Activated T-cell treated with anti-CD3 and anti-CD28 coated beads for 24 hours (primary cell): ENCODE data around the gene SLC10A1.
"Not testable (repeated sequence)": the region's sequence is repeated elsewhere in the genome, so short reads cannot be mapped to it uniquely, and the experiment has no call there.

ENCODE experiments used
- DNase-seq: peaks from one replicate; pipeline ENCODE4 v3.0.0-alpha.2; 2020; ENCODE audit warnings: low read depth

SLC10A1 gene

DNA sequence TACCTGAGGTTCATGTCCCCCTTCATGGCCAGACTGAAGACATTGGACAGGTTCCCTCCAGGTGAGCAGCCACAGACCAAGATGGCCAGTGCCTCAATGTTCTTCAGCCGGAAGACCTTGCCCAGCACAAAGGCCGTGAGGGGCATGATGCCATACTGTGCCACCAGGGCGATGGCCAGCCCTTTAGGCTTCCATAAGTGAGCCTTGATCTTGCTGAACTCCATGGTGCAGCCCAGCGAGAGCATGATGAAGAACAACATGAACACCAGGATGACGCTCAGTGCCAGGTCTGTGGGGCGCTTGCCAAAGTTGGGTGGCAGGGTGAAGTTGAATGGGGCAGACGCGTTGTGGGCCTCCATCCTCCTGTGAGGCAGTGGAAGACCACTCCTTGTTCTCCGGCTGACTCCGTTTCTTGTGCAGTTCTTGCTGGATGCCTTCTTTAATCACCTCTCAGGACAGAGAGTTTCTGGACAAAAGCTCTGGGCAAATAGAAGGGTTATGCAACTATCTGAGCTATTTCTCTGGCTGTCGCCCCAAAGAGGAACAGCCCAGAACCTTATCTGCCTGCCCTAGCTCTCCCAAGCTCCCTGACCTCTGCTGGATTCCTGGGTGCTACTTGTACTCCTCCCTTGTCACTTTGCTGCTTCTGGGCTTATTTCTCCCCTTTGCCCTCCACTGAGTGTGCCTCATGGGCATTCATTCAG is at the start of gene SLC10A1:
Gene SLC10A1 (minus strand): TSS at position 445 of the 704 bp plus-strand sequence. CDS start 86 bp downstream, at position 359.
- no peak for DNase-seq

GRCh38 chr14:69845787-69846186 is 48.7 kb upstream of the SLC10A1 start:
- DNase-seq: no peak

GRCh38 chr14:69845050-69845581 is 48.1 kb upstream of the SLC10A1 start:
- DNase-seq: no peak

DNA sequence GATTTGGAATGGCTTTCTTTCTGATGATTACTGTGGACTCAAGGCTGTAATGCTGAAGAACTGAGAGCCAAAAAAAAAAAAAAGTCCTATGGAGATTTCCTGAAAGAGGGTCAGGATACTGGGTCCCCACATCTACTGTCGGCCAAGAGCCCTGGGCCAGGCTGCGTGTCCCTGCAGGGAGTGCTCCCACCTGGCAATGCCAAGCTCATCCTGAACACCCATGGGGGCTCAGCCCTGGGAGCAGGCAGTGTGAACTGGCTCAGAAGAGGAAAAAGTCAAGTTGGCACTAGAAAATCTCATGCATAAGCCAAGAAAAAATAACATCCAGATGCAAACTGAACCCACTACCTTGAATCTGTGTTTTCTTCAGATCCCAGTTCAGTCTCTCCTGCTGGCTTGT is 47.1 kb upstream of the SLC10A1 start:
- DNase-seq: no peak

DNA sequence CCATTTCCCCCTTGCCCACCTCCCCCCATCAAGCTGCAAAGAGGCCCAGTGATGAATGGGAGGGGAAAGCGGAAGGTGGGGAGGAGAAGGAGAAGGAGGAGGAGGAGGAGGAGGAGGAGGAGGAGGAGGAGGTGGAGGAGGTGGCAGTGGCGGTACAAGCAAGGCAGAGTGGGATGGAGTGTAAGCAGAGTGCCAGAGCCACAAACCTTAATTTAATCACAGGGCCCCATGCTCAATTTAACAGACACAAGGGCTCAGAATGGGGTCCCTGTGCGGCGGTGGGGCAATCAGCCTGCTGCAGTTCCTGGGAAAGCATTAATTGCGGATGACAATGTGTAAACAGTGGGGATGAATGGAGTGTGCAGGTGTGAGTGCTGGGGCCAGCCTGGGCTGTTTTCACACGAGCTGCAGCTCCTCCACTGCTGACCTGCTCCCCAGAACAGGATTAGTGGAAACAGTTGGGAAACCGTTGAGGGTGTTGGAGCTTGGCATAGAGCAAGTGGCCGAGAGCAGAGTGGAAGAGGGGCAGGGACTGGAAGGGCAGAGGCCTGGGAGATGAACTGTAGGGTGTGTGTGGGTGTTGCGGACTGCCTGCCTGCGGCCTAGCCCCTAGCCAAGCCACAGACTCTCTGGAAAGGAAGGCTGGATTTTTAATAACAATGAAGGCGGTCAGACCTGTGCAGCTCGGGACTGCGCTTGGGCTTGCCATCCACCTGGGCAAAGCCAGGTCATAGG is 45.8 kb upstream of the SLC10A1 start:
- no peak for DNase-seq

DNA sequence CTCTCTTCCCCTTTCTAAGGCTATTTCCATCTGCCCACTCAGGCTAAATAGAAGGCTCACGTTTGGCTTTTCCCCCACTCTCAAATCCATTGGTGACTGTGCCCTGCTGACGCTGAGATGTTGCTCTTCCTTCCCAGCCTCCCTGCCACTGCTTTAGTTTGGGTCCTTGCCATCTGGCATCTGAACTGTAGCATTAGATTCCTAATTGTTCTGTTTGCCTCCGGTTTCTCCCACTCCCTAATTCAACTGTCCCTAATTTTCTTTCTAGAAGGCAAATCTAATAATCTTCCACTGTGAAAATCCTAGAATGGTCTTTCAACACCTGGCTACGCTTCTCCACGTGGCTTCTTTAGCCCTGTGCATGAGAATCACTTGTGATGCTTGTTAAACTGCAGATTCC is 44.6 kb upstream of the SLC10A1 start:
- DNase-seq: no peak

DNA sequence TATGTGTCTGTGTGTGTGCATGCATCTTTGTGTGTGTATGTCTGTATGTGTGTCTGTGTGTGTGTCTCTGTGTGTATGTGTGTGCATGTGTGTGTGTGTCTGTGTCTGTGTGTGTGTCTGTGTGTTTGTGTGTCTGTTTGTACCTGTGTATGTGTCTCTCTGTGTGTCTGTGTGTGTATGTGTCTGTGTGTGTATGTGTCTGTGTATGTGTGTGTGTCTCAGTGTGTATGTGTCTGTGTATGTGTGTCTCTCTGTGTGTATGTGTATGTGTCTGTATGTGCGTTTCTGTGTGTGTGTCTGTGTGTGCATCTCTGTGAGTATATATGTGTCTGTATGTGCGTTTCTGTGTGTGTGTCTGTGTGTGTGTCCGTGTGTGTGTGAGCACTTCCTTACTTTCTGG is 42.6 kb upstream of the SLC10A1 start:
- DNase-seq: no peak

DNA sequence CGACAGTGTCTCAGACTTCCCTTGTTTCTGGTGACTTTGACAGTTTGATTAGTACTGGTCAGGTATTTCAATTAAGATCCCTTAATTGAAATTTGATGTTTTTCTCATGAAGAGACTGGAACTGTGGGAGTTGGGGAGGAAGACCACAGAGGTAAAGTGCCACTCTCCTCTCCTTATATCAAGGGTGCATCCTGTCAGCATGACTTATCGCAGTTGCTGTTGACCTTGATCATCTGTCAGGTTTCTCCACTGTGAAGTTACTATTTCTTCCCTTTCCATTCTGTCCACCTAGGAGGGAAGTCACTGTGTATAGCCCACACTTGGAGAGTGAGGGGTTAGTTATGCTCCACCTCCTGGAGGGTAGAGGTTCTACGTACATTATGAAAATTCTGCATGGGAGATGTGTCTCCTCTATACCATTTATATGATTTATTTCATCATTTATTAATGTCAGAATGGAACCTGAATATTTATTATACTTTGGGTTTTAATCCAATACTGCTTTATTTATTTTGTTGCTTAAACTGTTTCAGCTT is 41.9 kb upstream of the SLC10A1 start:
- no peak for DNase-seq

GRCh38 chr14:69828879-69829278 is 31.8 kb upstream of the SLC10A1 start:
- DNase-seq: no peak

DNA sequence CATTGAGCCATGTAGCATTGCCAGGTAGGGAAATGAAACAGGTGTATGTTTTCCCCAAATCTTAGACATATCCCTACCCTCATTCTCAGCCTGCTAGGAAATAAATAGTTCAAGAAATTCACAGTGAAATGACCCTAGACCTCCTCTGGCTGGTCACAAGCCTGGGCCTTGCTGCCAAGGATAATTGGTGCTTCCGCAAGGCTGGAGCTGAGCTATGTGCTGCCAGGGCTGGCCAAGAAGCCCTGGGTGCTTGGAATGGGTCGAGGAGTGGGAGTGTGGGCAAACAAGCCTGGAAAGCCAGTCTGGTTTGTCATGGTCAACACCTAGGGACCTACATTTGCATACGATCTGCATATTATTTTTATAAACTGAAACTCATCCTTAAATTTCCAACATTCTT is 31.3 kb upstream of the SLC10A1 start:
- DNase-seq: no peak

DNA sequence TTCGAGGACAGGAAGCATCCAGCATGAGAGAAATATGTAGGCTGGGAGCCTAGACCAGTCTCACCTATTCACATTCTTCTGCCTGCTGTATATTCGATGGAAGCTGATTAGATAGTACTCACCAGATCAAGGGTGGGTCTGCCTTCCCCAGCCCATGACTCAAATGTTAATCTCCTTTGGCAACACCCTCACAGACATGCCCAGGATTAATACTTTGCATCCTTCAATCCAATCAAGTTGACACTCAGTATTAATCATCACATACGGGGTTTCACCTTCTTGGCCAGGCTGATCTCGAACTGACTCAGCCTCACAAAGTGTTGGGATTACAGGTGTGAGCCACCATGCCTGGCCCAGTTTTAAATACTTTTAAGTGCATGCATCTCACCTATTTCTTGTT is 30.5 kb upstream of the SLC10A1 start:
- DNase-seq: no peak

GRCh38 chr14:69822456-69822855 is 25.4 kb upstream of the SLC10A1 start:
- DNase-seq: no peak

DNA sequence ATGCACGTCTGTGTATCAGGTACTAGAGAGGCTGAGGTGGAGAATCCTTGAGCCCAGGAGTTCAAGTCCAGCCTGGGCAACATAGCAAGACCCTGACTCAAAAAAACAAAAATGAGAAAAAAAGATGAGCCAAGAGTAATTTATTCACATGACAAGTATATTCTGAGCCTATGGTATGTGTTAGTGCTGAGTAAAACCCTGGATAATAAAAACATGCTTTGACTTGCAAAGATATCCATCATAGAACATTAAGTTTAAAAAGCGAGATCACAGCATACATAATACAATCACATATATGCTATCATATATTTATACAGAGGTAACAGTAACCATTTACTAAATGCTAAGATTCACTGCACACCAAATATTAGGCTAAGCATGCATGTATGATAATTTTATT is 23.9 kb upstream of the SLC10A1 start:
- no peak for DNase-seq

GRCh38 chr14:69819607-69820006 is 22.6 kb upstream of the SLC10A1 start:
- no peak for DNase-seq

- DNase-seq: peak; percentile 49
Measured at GRCh38 chr14:69818758-69819191, 21.7 kb upstream of the SLC10A1 start.

- no peak for DNase-seq
Measured at GRCh38 chr14:69816216-69816615, 19.2 kb upstream of the SLC10A1 start.

DNA sequence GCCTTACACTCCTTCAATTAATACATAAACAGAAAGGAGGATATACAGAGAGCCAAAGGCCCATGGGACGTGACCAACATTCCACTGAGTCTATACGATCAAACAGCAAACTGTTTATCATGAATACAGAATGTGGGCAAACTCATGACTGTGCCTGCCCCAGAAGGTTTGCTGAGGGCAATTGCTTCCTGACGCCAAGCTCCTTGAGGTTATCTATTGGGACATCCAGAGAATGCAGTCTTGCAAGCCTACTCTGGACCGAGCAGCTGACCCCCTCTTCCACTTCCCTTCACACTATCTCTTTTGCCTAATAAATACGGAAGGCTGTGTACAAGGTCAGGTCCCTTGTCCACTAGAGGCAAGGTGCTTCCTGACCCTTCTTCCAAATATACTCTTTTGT is 18.5 kb upstream of the SLC10A1 start:
- no peak for DNase-seq

DNA sequence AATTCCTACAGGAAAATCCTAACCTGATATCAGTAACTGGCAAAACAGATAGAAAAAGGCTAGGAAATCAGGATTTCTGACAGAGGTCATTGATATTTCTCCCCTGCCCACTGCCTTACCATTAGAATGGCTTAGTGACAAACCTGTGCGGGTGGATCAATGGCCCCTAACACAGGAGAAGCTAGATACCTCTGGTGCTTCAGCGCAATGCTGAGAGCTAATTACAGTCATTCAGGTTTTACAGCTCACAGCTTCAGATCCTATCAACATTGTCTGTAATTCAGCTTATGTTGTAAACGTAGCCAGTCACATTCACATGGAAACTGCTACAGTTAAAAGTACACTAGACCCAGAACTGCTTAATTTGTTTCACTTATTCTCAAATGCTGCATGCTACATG is 17.4 kb upstream of the SLC10A1 start:
- DNase-seq: no peak

- DNase-seq: not testable (repeated sequence)
Measured at GRCh38 chr14:69813346-69813745, 16.3 kb upstream of the SLC10A1 start.

DNA sequence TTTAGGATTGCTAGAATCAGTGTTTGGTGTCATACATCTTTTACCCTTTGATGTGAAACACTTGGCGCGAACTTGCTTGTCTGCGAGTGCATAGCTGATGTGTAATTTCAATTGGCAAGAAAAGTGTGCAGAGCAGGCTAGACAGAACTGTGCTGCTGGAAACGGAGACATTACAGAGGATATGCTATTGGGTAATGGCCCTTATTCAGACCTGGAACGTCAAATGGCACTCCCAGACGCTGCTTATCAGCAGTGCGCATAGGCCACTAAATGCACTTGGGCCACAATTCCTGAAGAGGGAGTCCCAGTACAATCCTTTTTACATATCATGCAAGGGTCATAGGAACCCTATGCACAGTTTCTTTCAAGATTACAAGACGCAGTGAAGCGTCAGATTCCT is 15.7 kb upstream of the SLC10A1 start:
- no peak for DNase-seq

GRCh38 chr14:69811868-69812252 is 14.8 kb upstream of the SLC10A1 start:
- DNase-seq: no peak

- DNase-seq: no peak
Measured at GRCh38 chr14:69811227-69811867, 14.3 kb upstream of the SLC10A1 start.
